Upper lobe of right lung (tissue), 1 donor: ENCODE results near the gene ARID1B. TPM values are rescaled to one million over a fixed set of nuclear protein-coding genes. Genes with fewer than 3 reads are reported as not detected.

Experiments
- ATAC-seq: fragments of 200-7000 bp; cut with Tn5 transposase; one replicate; pipeline ENCODE4 v1.9.1; 2020; ENCODE audit warnings: mild to moderate bottlenecking, moderate library complexity
- DNase-seq: peaks from one replicate; pipeline ENCODE4 v3.0.0-alpha.2; 2020
- H3K27ac ChIP-seq: fragments of 200-600 bp; one replicate; pipeline ENCODE4 v1.8.0; 2022
- H3K27me3 ChIP-seq: fragments of 200-600 bp; one replicate; pipeline ENCODE4 v1.8.0; 2022; ENCODE audit warnings: mild to moderate bottlenecking
- H3K36me3 ChIP-seq: fragments of 200-600 bp; one replicate; pipeline ENCODE4 v1.8.0; 2022
- H3K4me1 ChIP-seq: fragments of 200-600 bp; one replicate; pipeline ENCODE4 v1.8.0; 2022
- H3K4me3 ChIP-seq: fragments of 200-600 bp; one replicate; pipeline ENCODE4 v1.8.0; 2022; ENCODE audit warnings: mild to moderate bottlenecking
- H3K9me3 ChIP-seq: fragments of 200-600 bp; one replicate; pipeline ENCODE4 v1.8.0; 2022
- intact Hi-C: fragments of 100-400 bp; cut with DNase I; formaldehyde crosslinking; loops from one replicate; pipeline ENCODE4 v1.11.0; 2022
- total RNA-seq: library from RNA; stranded (reverse); fragmentation: NEBNext Ultra II Directional; extraction: Animal tissue kit (Norgen Biotek cat#: 25700); gene quantifications from one replicate; pipeline ENCODE4 v1.2.1, GENCODE V29; 2021
- TF ChIP-seq, protein P1 (sequence below): fragments of 200-600 bp; IDR thresholded peaks from one replicate; pipeline ENCODE4 v1.8.0; 2022; ENCODE audit warnings: antibody characterized with exemption
- donor health status: DM: no; HTN: yes; CAD: no; lungs with severe emphysema.

The ARID1B gene
- total RNA-seq, 1 donor from 2014 or later, result 80.4 TPM

DNA sequence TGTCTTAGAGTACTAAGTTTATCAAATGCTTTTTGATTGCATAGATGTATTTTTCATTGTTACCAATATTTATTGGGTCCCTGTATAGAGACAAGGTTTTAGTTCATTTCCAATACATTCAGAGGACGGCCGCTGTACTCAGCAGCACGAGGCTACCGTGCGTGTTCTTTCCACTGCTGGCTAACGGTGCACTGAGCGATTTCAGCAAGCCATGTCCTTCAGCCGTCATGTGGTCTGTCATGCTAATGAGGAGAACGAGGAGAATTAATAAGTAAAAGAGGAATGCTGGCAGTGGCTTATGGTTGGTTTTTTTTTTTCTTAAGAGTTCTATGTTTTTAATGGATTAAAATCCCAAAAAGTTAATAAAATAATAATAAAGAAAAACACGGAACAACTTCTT is 253.6 kb downstream of the ARID1B start:
- Histone ChIP-seq H3K36me3 (no peaks in the 10 kb centered on the region), H3K27ac (no peak overlapping the region), H3K4me3 (no peak overlapping the region), H3K9me3 (no peaks in the 10 kb centered on the region), H3K27me3 (no peaks in the 10 kb centered on the region), H3K4me1 (peaks cover 26% of the 10 kb centered on the region)
- DNase-seq (no peak), ATAC-seq (no peak)
- intact Hi-C loops, result no loop called here
- TF ChIP-seq, protein P1, sequence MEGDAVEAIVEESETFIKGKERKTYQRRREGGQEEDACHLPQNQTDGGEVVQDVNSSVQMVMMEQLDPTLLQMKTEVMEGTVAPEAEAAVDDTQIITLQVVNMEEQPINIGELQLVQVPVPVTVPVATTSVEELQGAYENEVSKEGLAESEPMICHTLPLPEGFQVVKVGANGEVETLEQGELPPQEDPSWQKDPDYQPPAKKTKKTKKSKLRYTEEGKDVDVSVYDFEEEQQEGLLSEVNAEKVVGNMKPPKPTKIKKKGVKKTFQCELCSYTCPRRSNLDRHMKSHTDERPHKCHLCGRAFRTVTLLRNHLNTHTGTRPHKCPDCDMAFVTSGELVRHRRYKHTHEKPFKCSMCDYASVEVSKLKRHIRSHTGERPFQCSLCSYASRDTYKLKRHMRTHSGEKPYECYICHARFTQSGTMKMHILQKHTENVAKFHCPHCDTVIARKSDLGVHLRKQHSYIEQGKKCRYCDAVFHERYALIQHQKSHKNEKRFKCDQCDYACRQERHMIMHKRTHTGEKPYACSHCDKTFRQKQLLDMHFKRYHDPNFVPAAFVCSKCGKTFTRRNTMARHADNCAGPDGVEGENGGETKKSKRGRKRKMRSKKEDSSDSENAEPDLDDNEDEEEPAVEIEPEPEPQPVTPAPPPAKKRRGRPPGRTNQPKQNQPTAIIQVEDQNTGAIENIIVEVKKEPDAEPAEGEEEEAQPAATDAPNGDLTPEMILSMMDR, result no peak

DNA sequence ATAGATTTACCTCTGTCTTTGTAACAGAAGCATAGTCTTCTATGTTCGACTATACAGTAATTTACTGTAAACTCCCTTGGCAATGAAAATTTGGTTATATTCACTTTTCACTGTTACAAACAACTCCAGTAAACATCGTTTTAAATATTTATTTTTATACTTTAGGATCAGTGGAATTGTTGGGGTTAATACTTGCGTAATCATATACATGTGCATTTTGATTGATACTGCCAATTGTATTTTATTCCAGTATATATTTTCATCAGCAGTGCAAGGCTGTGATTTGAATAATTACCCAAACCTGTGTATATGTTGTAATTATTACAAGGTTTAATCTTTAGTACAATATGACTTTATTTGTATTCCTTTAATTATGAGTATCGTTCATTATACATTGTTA is 255.7 kb downstream of the ARID1B start:
- Histone ChIP-seq H3K27me3 (no peaks in the 10 kb centered on the region), H3K4me3 (peak overlapping the region; percentile 51), H3K36me3 (no peaks in the 10 kb centered on the region), H3K27ac (no peak overlapping the region), H3K4me1 (peaks cover 46% of the 10 kb centered on the region), H3K9me3 (no peaks in the 10 kb centered on the region)
- intact Hi-C loops, result no loop called here
- DNase-seq (no peak), ATAC-seq (no peak)
- TF ChIP-seq, protein P1, result no peak

DNA sequence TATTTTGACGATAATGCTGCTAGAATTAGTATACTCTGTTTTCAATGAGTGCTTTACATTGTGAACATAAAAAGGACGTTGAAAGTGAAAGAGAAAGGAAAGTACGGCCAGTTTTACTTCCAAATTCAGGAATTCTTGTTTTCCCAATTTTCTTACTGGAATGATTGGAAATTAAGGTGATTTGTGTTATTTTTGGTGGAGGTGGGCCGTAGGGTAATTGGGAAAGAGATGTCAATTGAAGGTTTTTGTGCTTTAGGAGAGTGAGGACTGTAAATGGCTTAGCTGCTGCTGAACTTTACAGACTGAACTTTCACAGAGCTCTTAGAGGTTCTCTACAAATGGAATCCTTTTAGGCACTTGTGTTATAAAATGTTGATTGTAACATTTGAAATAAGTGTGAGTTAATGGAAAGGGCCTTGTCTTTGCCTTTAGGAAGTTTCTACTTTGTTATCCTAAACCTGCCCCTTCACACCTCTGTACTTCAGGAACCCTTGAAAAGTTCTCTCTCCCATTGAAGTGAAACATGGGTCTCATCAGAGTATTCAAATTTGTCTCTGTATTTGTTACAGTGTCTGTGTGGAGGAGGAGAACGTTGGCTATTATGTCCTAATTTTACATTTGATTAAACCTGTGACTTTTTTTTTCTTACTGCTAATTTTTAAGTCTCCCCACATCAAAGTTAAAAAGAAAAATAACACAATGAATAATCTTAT is 256.4 kb downstream of the ARID1B start:
- Histone ChIP-seq H3K27ac (peak overlapping the region; percentile 65), H3K27me3 (no peaks in the 10 kb centered on the region), H3K9me3 (no peaks in the 10 kb centered on the region), H3K36me3 (no peaks in the 10 kb centered on the region), H3K4me1 (peaks cover 46% of the 10 kb centered on the region), H3K4me3 (peak overlapping the region; percentile 51)
- DNase-seq, result no peak
- no peak for ATAC-seq
- TF ChIP-seq, protein P1, result no peak
- intact Hi-C loops, result no loop called here

DNA sequence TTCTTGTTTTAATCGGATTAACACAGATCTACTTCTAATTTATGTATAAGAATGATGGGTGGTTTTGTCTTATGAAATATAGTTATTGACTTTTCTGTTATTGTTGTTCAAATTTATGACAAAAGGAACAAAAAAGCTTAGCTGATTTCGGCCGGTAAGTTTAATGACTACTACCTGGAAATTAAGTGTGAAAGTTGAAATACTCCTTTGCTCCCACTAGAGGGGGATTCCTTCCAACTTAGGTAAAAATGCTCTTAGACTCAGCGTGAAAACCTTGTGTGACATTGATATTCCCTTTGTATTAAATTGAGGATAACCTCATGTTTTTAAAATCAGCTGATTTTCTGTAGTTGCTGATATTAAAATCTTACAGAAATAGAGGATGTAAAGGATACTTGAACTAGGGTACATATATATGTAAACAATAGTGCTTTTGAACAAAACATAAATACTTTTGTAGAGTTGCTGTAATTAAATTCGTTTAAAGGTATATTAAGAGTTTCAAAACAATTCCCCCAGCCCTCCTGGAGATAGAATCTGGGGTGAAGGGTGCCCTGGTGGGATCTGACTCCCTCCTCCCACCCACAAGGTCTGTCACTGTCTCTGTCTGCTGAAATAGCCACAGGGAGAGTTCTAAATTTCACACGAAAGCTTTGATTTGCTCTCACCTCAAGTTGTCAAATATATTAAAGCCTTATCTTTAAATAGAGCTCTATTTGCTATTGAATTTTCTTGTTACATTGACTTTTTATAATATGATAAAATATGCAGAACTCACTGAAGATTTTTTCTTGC is 257.5 kb downstream of the ARID1B start:
- Histone ChIP-seq H3K4me3 (no peak overlapping the region), H3K4me1 (peaks cover 46% of the 10 kb centered on the region), H3K27me3 (no peaks in the 10 kb centered on the region), H3K36me3 (no peaks in the 10 kb centered on the region), H3K9me3 (no peaks in the 10 kb centered on the region), H3K27ac (peak overlapping the region; percentile 65)
- intact Hi-C loops, result no loop called here
- ATAC-seq (peak; percentile 63), DNase-seq (no peak)
- TF ChIP-seq, protein P1, result peak; percentile 67

DNA sequence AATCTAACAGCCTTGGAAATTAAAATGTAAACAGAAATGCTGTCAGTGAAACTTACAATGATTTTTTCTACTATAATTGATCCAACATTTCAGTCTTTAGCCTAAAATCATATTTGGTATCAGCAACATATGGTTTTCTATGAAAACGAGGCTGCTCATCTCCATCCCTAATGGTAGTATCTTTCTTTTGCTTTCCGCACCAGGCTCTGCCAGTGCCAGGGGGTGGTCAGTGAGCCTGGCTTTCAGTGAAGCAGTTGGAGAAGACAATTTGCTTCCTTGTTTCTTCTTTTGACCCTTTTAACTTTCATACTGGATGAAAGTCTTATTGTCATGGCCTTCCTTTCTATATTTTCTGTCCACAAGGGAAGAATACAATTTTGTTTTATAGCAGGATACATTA is 258.4 kb downstream of the ARID1B start:
- no peaks in the 10 kb centered on the region for H3K9me3 ChIP-seq
- ATAC-seq (no peak), DNase-seq (no peak)
- intact Hi-C loops, result no loop called here
- H3K36me3 ChIP-seq, result no peaks in the 10 kb centered on the region
- TF ChIP-seq, protein P1, result no peak
- peak overlapping the region; percentile 33 for H3K27ac ChIP-seq
- H3K4me1 ChIP-seq, result peaks cover 46% of the 10 kb centered on the region
- H3K27me3 ChIP-seq, result no peaks in the 10 kb centered on the region
- no peak overlapping the region for H3K4me3 ChIP-seq
